GM12891 (cell line): ENCODE results near the gene TMEM231.

Experiments
- POLR2A ChIP-seq: IDR thresholded peaks from 2 replicates; pipeline ENCODE4 v1.6.1; 2011; ENCODE audit warnings: low read depth, low read length, control low read depth
- POLR2AphosphoS5 ChIP-seq: IDR thresholded peaks from 2 replicates; pipeline ENCODE4 v1.6.1; 2011; ENCODE audit warnings: low read depth, low read length, control low read depth
- POU2F2 ChIP-seq: IDR thresholded peaks from 2 replicates; pipeline ENCODE4 v1.6.1; 2011; ENCODE audit warnings: low read depth, mild to moderate bottlenecking, control low read depth, low read length, moderate library complexity
- SPI1 ChIP-seq: IDR thresholded peaks from 2 replicates; pipeline ENCODE4 v1.6.1; 2011; ENCODE audit warnings: low read depth, low read length, control low read depth
- TAF1 ChIP-seq: IDR thresholded peaks from 2 replicates; pipeline ENCODE4 v1.6.1; 2011; ENCODE audit warnings: low read depth, low read length, control low read depth

DNA sequence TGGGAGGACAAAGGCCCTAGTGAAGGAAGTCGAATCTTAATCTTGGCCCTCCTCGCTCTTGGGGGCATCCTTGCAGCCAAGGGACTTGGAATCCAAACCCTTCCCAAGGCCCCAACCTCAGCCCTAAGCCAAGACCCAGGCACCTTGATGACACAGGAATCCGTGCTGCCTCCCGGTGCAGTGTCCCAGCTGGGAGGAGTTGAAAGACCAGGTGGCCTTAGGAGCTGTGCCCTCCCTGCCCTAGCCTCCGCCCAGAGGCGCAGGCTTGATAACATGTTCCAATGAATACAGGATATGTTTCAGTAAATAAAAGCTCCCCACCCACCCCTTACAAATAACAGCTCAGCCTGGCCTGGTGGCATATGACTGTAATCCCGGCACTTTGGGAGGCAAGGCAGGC lies 20.2 kb downstream of the TMEM231 start, which contains the start of gene CHST5:
- TF ChIP-seq TAF1, result no peak
- TF ChIP-seq POLR2A, result no peak
- TF ChIP-seq POLR2AphosphoS5, result no peak
- no peak for TF ChIP-seq SPI1
- no peak for TF ChIP-seq POU2F2
